GM23338 (cell line): ENCODE data around the gene ZNF236. TPM values are rescaled to one million over a fixed set of nuclear protein-coding genes. Genes with fewer than 3 reads are reported as not detected.

Experiments
- ATAC-seq: fragments of 200-7000 bp; cut with Tn5 transposase; 3 replicates; pipeline ENCODE4 v1.9.1; 2020
- DNase-seq: peaks from one replicate; pipeline ENCODE4 v3.0.0-alpha.2; 2015; ENCODE audit warnings: low spot score
- H2AFZ ChIP-seq: fragments of 200-600 bp; sonication (generic); 2 replicates; pipeline ENCODE4 v1.8.0; 2016; ENCODE audit warnings: antibody characterized with exemption, mild to moderate bottlenecking, moderate library complexity
- H3F3A ChIP-seq: fragments of 200-600 bp; sonication (generic); replicated peaks from 2 replicates; pipeline ENCODE4 v1.8.0; 2017; ENCODE audit warnings: antibody characterized with exemption, mixed run types, low read depth
- H3K27ac ChIP-seq: fragments of 200-600 bp; sonication (generic); 2 replicates; pipeline ENCODE4 v1.6.1; 2016; ENCODE audit warnings: low read depth
- H3K27me3 ChIP-seq: fragments of 200-600 bp; sonication (generic); 2 replicates; pipeline ENCODE4 v1.8.0; 2016; ENCODE audit warnings: mild to moderate bottlenecking, mixed run types, moderate library complexity; ENCODE audit not compliant: insufficient read depth
- H3K36me3 ChIP-seq: fragments of 200-600 bp; sonication (generic); 2 replicates; pipeline ENCODE4 v1.8.0; 2016; ENCODE audit warnings: mild to moderate bottlenecking; ENCODE audit not compliant: insufficient read depth
- H3K4me1 ChIP-seq: fragments of 200-600 bp; sonication (generic); 2 replicates; pipeline ENCODE4 v1.8.0; 2016; ENCODE audit warnings: mild to moderate bottlenecking, moderate library complexity; ENCODE audit not compliant: insufficient read depth
- H3K4me2 ChIP-seq: fragments of 200-600 bp; sonication (generic); 2 replicates; pipeline ENCODE4 v1.7.1; 2017; ENCODE audit warnings: mixed run types
- H3K4me3 ChIP-seq: fragments of 200-600 bp; sonication (generic); 2 replicates; pipeline ENCODE4 v1.6.1; 2016; ENCODE audit warnings: mixed run types
- H3K79me2 ChIP-seq: fragments of 200-600 bp; sonication (generic); replicated peaks from 2 replicates; pipeline ENCODE4 v1.8.0; 2017; ENCODE audit warnings: mild to moderate bottlenecking; ENCODE audit not compliant: insufficient read depth
- H3K9me2 ChIP-seq: fragments of 200-600 bp; sonication (generic); 2 replicates; pipeline ENCODE4 v1.8.0; 2017; ENCODE audit not compliant: insufficient read depth
- H4K20me1 ChIP-seq: fragments of 200-600 bp; sonication (generic); replicated peaks from 2 replicates; pipeline ENCODE4 v1.8.0; 2017; ENCODE audit warnings: mild to moderate bottlenecking; ENCODE audit not compliant: insufficient read depth
- H3K27ac Mint-ChIP-seq: 2 replicates; pipeline ENCODE4 v1.8.0; 2020; ENCODE audit warnings: inconsistent platforms, mild to moderate bottlenecking, moderate library complexity, mixed read lengths
- H3K27me3 Mint-ChIP-seq: 3 replicates; pipeline ENCODE4 v1.8.0; 2022; ENCODE audit warnings: low read depth, mild to moderate bottlenecking, moderate library complexity, mixed read lengths, inconsistent platforms; ENCODE audit not compliant: insufficient read depth, poor library complexity
- H3K36me3 Mint-ChIP-seq: 3 replicates; pipeline ENCODE4 v1.8.0; 2021; ENCODE audit warnings: low read depth, mild to moderate bottlenecking, inconsistent platforms, moderate library complexity, mixed read lengths
- H3K4me1 Mint-ChIP-seq: 3 replicates; pipeline ENCODE4 v1.8.0; 2020; ENCODE audit warnings: mild to moderate bottlenecking, inconsistent platforms, mixed read lengths
- H3K4me3 Mint-ChIP-seq: 3 replicates; pipeline ENCODE4 v1.8.0; 2021; ENCODE audit warnings: moderate library complexity, mild to moderate bottlenecking, inconsistent platforms, mixed read lengths
- H3K9me3 Mint-ChIP-seq: 3 replicates; pipeline ENCODE4 v1.8.0; 2020; ENCODE audit warnings: moderate library complexity, mild to moderate bottlenecking, inconsistent platforms, mixed read lengths
- CREB1 ChIP-seq: fragments of 250-450 bp; sonication (Bioruptor Pico); IDR thresholded peaks from 2 replicates; pipeline ENCODE4 v1.5.0; 2020; ENCODE audit warnings: low read depth, mild to moderate bottlenecking, moderate library complexity
- EZH2 ChIP-seq: fragments of 200-600 bp; sonication (generic); IDR thresholded peaks from one replicate; pipeline ENCODE4 v1.8.0; 2017; ENCODE audit warnings: antibody characterized with exemption, mild to moderate bottlenecking, low read depth; ENCODE audit not compliant: unreplicated experiment
- EZH2phosphoT487 ChIP-seq: fragments of 200-600 bp; sonication (generic); IDR thresholded peaks from one replicate; pipeline ENCODE4 v1.8.1; 2018; ENCODE audit warnings: antibody characterized with exemption; ENCODE audit not compliant: unreplicated experiment
- JUNB ChIP-seq: IDR thresholded peaks from one replicate; pipeline ENCODE4 v1.6.1; 2016; ENCODE audit warnings: antibody characterized with exemption; ENCODE audit not compliant: unreplicated experiment
- NANOG ChIP-seq: IDR thresholded peaks from 2 replicates; pipeline ENCODE4 v1.6.1; 2016; ENCODE audit warnings: antibody characterized with exemption, borderline replicate concordance
- POLR2AphosphoS5 ChIP-seq: IDR thresholded peaks from 2 replicates; pipeline ENCODE4 v1.6.1; 2016; ENCODE audit warnings: antibody characterized with exemption, low read depth
- STAT1 ChIP-seq: IDR thresholded peaks from one replicate; pipeline ENCODE4 v1.6.1; 2016; ENCODE audit warnings: antibody characterized with exemption; ENCODE audit not compliant: unreplicated experiment
- ZNF114 ChIP-seq: fragments of 250-450 bp; sonication (Bioruptor Pico); IDR thresholded peaks from 2 replicates; pipeline ENCODE4 v1.5.0; 2020; ENCODE audit warnings: mild to moderate bottlenecking, moderate library complexity
- ZNF331 ChIP-seq: fragments of 250-450 bp; sonication (Bioruptor Pico); IDR thresholded peaks from 2 replicates; pipeline ENCODE4 v1.5.0; 2020; ENCODE audit warnings: low read depth, mild to moderate bottlenecking, moderate library complexity
- polyA plus RNA-seq: library from polyadenylated mRNA; unstranded; fragments of >200 nt; fragmentation: Nextera tagmentation; extraction: Ambion mirVana; gene quantifications from 2 replicates; pipeline ENCODE4 v1.2.1, GENCODE V29; 2016
- total RNA-seq: library from RNA; depleted of rRNA; stranded (reverse); fragments of >200 nt; shearing (Covaris generic); gene quantifications from 2 replicates; pipeline ENCODE4 v1.2.3, GENCODE V29; 2014
- TF ChIP-seq, protein P1 (sequence below): fragments of 250-450 bp; sonication (Bioruptor Pico); IDR thresholded peaks from 2 replicates; pipeline ENCODE4 v1.5.0; 2020; ENCODE audit warnings: mild to moderate bottlenecking, moderate library complexity
- TF ChIP-seq, protein P2 (sequence below): IDR thresholded peaks from 2 replicates; pipeline ENCODE4 v1.6.1; 2016; ENCODE audit warnings: antibody characterized with exemption
- TF ChIP-seq, protein P3 (sequence below): IDR thresholded peaks from one replicate; pipeline ENCODE4 v1.6.1; 2018; ENCODE audit warnings: antibody characterized with exemption; ENCODE audit not compliant: unreplicated experiment
- TF ChIP-seq, protein P4 (sequence below), 2 experiments: fragments of 200-600 bp in 1 of 2; sonication (generic) in 1 of 2; conservative IDR thresholded peaks; 2 replicates each; pipeline versions ENCODE4 v1.5.1 to v1.6.1; 2016 to 2017; ENCODE audit warnings: antibody characterized with exemption in 2 of 2, low read depth in 2 of 2, mild to moderate bottlenecking in 2 of 2, moderate library complexity in 1 of 2

The ZNF236 gene
- total and polyA plus RNA-seq, 2 experiments from 2014 or later = 8.9 to 16.3 TPM

DNA sequence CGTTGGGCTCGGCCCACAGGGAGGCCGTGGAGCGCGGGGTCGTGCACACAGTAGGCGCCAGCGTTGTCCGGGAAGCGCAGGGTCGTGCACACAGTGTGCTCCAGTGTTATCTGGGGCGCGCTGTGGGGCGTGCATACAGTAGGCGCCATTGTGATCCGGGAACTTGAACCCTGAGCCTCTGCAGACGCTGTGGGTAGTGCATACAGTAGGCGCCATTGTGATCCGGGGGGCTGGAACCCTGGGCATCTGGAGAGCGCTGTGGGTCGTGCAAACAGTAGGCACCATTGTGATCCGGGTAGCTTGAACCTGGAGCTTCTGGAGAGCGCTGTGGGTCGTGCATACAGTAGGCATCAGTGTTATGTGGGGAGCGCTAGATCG is 793 bp downstream of the ZNF236 start:
- peaks cover 75% of the 10 kb centered on the region for H3K79me2 ChIP-seq
- H3K4me3 ChIP-seq = peak overlapping the region; percentile 73
- H3K36me3 Mint-ChIP-seq = peaks cover 11% of the 10 kb centered on the region
- no peaks in the 10 kb centered on the region for H3K9me2 ChIP-seq
- no peak; the same call in 2 of the 3 replicates for ATAC-seq
- TF ChIP-seq ZNF114 (CRISPR knock-in tag) = no peak
- TF ChIP-seq JUNB = no peak
- TF ChIP-seq, protein P1, sequence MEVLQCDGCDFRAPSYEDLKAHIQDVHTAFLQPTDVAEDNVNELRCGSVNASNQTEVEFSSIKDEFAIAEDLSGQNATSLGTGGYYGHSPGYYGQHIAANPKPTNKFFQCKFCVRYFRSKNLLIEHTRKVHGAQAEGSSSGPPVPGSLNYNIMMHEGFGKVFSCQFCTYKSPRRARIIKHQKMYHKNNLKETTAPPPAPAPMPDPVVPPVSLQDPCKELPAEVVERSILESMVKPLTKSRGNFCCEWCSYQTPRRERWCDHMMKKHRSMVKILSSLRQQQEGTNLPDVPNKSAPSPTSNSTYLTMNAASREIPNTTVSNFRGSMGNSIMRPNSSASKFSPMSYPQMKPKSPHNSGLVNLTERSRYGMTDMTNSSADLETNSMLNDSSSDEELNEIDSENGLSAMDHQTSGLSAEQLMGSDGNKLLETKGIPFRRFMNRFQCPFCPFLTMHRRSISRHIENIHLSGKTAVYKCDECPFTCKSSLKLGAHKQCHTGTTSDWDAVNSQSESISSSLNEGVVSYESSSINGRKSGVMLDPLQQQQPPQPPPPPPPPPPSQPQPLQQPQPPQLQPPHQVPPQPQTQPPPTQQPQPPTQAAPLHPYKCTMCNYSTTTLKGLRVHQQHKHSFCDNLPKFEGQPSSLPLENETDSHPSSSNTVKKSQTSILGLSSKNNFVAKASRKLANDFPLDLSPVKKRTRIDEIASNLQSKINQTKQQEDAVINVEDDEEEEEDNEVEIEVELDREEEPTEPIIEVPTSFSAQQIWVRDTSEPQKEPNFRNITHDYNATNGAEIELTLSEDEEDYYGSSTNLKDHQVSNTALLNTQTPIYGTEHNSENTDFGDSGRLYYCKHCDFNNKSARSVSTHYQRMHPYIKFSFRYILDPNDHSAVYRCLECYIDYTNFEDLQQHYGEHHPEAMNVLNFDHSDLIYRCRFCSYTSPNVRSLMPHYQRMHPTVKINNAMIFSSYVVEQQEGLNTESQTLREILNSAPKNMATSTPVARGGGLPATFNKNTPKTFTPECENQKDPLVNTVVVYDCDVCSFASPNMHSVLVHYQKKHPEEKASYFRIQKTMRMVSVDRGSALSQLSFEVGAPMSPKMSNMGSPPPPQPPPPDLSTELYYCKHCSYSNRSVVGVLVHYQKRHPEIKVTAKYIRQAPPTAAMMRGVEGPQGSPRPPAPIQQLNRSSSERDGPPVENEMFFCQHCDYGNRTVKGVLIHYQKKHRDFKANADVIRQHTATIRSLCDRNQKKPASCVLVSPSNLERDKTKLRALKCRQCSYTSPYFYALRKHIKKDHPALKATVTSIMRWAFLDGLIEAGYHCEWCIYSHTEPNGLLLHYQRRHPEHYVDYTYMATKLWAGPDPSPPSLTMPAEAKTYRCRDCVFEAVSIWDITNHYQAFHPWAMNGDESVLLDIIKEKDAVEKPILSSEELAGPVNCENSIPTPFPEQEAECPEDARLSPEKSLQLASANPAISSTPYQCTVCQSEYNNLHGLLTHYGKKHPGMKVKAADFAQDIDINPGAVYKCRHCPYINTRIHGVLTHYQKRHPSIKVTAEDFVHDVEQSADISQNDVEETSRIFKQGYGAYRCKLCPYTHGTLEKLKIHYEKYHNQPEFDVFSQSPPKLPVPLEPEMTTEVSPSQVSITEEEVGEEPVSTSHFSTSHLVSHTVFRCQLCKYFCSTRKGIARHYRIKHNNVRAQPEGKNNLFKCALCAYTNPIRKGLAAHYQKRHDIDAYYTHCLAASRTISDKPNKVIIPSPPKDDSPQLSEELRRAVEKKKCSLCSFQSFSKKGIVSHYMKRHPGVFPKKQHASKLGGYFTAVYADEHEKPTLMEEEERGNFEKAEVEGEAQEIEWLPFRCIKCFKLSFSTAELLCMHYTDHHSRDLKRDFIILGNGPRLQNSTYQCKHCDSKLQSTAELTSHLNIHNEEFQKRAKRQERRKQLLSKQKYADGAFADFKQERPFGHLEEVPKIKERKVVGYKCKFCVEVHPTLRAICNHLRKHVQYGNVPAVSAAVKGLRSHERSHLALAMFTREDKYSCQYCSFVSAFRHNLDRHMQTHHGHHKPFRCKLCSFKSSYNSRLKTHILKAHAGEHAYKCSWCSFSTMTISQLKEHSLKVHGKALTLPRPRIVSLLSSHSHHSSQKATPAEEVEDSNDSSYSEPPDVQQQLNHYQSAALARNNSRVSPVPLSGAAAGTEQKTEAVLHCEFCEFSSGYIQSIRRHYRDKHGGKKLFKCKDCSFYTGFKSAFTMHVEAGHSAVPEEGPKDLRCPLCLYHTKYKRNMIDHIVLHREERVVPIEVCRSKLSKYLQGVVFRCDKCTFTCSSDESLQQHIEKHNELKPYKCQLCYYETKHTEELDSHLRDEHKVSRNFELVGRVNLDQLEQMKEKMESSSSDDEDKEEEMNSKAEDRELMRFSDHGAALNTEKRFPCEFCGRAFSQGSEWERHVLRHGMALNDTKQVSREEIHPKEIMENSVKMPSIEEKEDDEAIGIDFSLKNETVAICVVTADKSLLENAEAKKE (CRISPR knock-in tag) = no peak
- TF ChIP-seq POLR2AphosphoS5 = no peak; the same call in 1 of the 2 replicates
- no peak for TF ChIP-seq EZH2phosphoT487
- no peak for TF ChIP-seq CREB1 (CRISPR knock-in tag)
- TF ChIP-seq STAT1 = no peak
- TF ChIP-seq, protein P2, sequence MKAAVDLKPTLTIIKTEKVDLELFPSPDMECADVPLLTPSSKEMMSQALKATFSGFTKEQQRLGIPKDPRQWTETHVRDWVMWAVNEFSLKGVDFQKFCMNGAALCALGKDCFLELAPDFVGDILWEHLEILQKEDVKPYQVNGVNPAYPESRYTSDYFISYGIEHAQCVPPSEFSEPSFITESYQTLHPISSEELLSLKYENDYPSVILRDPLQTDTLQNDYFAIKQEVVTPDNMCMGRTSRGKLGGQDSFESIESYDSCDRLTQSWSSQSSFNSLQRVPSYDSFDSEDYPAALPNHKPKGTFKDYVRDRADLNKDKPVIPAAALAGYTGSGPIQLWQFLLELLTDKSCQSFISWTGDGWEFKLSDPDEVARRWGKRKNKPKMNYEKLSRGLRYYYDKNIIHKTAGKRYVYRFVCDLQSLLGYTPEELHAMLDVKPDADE = no peak
- TF ChIP-seq ZNF331 = no peak
- no peak for TF ChIP-seq NANOG
- TF ChIP-seq, protein P3, sequence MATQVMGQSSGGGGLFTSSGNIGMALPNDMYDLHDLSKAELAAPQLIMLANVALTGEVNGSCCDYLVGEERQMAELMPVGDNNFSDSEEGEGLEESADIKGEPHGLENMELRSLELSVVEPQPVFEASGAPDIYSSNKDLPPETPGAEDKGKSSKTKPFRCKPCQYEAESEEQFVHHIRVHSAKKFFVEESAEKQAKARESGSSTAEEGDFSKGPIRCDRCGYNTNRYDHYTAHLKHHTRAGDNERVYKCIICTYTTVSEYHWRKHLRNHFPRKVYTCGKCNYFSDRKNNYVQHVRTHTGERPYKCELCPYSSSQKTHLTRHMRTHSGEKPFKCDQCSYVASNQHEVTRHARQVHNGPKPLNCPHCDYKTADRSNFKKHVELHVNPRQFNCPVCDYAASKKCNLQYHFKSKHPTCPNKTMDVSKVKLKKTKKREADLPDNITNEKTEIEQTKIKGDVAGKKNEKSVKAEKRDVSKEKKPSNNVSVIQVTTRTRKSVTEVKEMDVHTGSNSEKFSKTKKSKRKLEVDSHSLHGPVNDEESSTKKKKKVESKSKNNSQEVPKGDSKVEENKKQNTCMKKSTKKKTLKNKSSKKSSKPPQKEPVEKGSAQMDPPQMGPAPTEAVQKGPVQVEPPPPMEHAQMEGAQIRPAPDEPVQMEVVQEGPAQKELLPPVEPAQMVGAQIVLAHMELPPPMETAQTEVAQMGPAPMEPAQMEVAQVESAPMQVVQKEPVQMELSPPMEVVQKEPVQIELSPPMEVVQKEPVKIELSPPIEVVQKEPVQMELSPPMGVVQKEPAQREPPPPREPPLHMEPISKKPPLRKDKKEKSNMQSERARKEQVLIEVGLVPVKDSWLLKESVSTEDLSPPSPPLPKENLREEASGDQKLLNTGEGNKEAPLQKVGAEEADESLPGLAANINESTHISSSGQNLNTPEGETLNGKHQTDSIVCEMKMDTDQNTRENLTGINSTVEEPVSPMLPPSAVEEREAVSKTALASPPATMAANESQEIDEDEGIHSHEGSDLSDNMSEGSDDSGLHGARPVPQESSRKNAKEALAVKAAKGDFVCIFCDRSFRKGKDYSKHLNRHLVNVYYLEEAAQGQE = no peak
- TF ChIP-seq EZH2 = no peak
- TF ChIP-seq, protein P4, sequence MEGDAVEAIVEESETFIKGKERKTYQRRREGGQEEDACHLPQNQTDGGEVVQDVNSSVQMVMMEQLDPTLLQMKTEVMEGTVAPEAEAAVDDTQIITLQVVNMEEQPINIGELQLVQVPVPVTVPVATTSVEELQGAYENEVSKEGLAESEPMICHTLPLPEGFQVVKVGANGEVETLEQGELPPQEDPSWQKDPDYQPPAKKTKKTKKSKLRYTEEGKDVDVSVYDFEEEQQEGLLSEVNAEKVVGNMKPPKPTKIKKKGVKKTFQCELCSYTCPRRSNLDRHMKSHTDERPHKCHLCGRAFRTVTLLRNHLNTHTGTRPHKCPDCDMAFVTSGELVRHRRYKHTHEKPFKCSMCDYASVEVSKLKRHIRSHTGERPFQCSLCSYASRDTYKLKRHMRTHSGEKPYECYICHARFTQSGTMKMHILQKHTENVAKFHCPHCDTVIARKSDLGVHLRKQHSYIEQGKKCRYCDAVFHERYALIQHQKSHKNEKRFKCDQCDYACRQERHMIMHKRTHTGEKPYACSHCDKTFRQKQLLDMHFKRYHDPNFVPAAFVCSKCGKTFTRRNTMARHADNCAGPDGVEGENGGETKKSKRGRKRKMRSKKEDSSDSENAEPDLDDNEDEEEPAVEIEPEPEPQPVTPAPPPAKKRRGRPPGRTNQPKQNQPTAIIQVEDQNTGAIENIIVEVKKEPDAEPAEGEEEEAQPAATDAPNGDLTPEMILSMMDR (conservative IDR thresholded peaks at IDR 0.05; ENCODE audit: low read depth in 2 of 2) = no peak
- H3K27me3 Mint-ChIP-seq = peaks cover 8% of the 10 kb centered on the region
- H3F3A ChIP-seq = peaks cover 8% of the 10 kb centered on the region; the same call in 1 of the 2 replicates
- peaks cover 8% of the 10 kb centered on the region for H3K4me1 ChIP-seq
- 0 out of 2 replicates have a peak overlapping the region, but pooled peaks have one; percentile 55 for H3K27ac ChIP-seq
- H4K20me1 ChIP-seq = no peaks in the 10 kb centered on the region
- H3K4me1 Mint-ChIP-seq = peaks cover 30% of the 10 kb centered on the region
- H3K9me3 Mint-ChIP-seq = no peaks in the 10 kb centered on the region; the same call in 2 of the 3 replicates
- DNase-seq = no peak
- no peaks in the 10 kb centered on the region for H3K36me3 ChIP-seq
- peak overlapping the region; percentile 88 for H3K27ac Mint-ChIP-seq
- H3K27me3 ChIP-seq = no peaks in the 10 kb centered on the region
- peak overlapping the region; percentile 87 for H3K4me2 ChIP-seq
- peak overlapping the region; percentile 93 for H2AFZ ChIP-seq
- H3K4me3 Mint-ChIP-seq = peak overlapping the region; percentile 86
